SK-N-SH (cell line): ENCODE data around the gene RASSF4. TPM values are rescaled to one million over a fixed set of nuclear protein-coding genes. Genes with fewer than 3 reads are reported as not detected.

Experiments
- CTCF ChIA-PET: fragments of 300-600, 350-600 bp; formaldehyde crosslinking; extraction: SDS; loops from one replicate; lab custom pipeline; 2021; lab: Yijun Ruan, JAX
- POLR2A ChIA-PET: fragments of 350-600 bp; sonication (Branson Sonifier 250); formaldehyde crosslinking; extraction: SDS; loops from one replicate; lab custom pipeline; 2020; ENCODE audit warnings: antibody characterized with exemption, inconsistent platforms; lab: Yijun Ruan, JAX
- DNase-seq: peaks from one replicate; pipeline ENCODE4 v3.0.0; 2012
- H2AFZ ChIP-seq: fragments of 200-600 bp; sonication (generic); 2 replicates; pipeline ENCODE4 v1.8.1; 2016; ENCODE audit warnings: antibody characterized with exemption, mild to moderate bottlenecking, low read depth
- H3F3A ChIP-seq: fragments of 200-600 bp; sonication (generic); replicated peaks from 2 replicates; pipeline ENCODE3; 2016; ENCODE audit warnings: antibody characterized with exemption, mild to moderate bottlenecking; ENCODE audit not compliant: insufficient read depth
- H3K27ac ChIP-seq, 2 experiments: fragments of 200-500 bp in 1 of 2; fragments of 200-600 bp in 1 of 2; sonication (Bioruptor generic) in 1 of 2; sonication (generic), shearing (Covaris generic) in 1 of 2; 2 replicates each; pipeline versions ENCODE4 v1.5.1 to v1.6.1; 2014 to 2016; ENCODE audit warnings: low read depth in 2 of 2, inconsistent platforms in 1 of 2, low read length in 1 of 2, mild to moderate bottlenecking in 1 of 2, mixed read lengths in 1 of 2
- H3K27me3 ChIP-seq: fragments of 200-600 bp; sonication (generic), shearing (Covaris generic); 2 replicates; pipeline ENCODE4 v1.6.1; 2016; ENCODE audit warnings: mixed run types; ENCODE audit not compliant: insufficient read depth
- H3K36me3 ChIP-seq, 2 experiments: fragments of 200-500 bp in 1 of 2; fragments of 200-600 bp in 1 of 2; sonication (Bioruptor generic) in 1 of 2; sonication (generic) in 1 of 2; replicated peaks in 1 of 2; 2 replicates each; pipeline versions ENCODE3 to v1.5.1; 2014 to 2016; ENCODE audit warnings: low read length in 1 of 2, mild to moderate bottlenecking in 1 of 2; ENCODE audit not compliant: insufficient read depth in 2 of 2, control insufficient read depth in 1 of 2
- H3K4me1 ChIP-seq, 2 experiments: fragments of 200-500 bp in 1 of 2; fragments of 200-600 bp in 1 of 2; sonication (Bioruptor generic) in 1 of 2; sonication (generic), shearing (Covaris generic) in 1 of 2; 2 replicates each; pipeline versions ENCODE4 v1.5.1 to v1.6.1; 2014 to 2016; ENCODE audit warnings: low read depth in 1 of 2, low read length in 1 of 2, mixed run types in 1 of 2; ENCODE audit not compliant: insufficient read depth in 2 of 2, control insufficient read depth in 1 of 2
- H3K4me2 ChIP-seq: fragments of 200-600 bp; sonication (generic), shearing (Covaris generic); 2 replicates; pipeline ENCODE4 v1.6.1; 2017; ENCODE audit warnings: mixed run types
- H3K4me3 ChIP-seq, 2 experiments: fragments of 200-500 bp in 1 of 2; fragments of 200-600 bp in 1 of 2; sonication (Bioruptor generic) in 1 of 2; sonication (generic), shearing (Covaris generic) in 1 of 2; 2 replicates each; pipeline versions ENCODE4 v1.5.1 to v1.8.1; 2014 to 2016; ENCODE audit warnings: low read depth in 2 of 2, inconsistent platforms in 1 of 2, low read length in 1 of 2, mild to moderate bottlenecking in 1 of 2, mixed read lengths in 1 of 2, moderate library complexity in 1 of 2
- H3K79me2 ChIP-seq: fragments of 200-600 bp; sonication (generic); 2 replicates; pipeline ENCODE4 v1.8.1; 2017; ENCODE audit warnings: mild to moderate bottlenecking; ENCODE audit not compliant: insufficient read depth
- H3K9ac ChIP-seq: fragments of 200-600 bp; sonication (generic); 2 replicates; pipeline ENCODE4 v1.6.1; 2017; ENCODE audit warnings: mixed run types
- H3K9me2 ChIP-seq: fragments of 200-600 bp; sonication (generic); 2 replicates; pipeline ENCODE4 v1.6.1; 2017; ENCODE audit warnings: mixed run types
- H3K9me3 ChIP-seq: fragments of 200-600 bp; sonication (generic); 2 replicates; pipeline ENCODE4 v1.6.1; 2017; ENCODE audit warnings: mixed run types, mild to moderate bottlenecking, moderate library complexity
- H4K20me1 ChIP-seq: fragments of 200-600 bp; sonication (generic); 2 replicates; pipeline ENCODE4 v1.6.1; 2017; ENCODE audit warnings: mild to moderate bottlenecking, mixed run types; ENCODE audit not compliant: insufficient read depth
- CHD2 ChIP-seq: fragments of 150-350 bp; IDR thresholded peaks from 2 replicates; pipeline ENCODE4 v1.6.1; 2018; ENCODE audit warnings: low read length; ENCODE audit not compliant: partially characterized antibody
- CTCF ChIP-seq: fragments of 200-600 bp; sonication (generic); IDR thresholded peaks from 2 replicates; pipeline ENCODE4 v1.6.1; 2017; ENCODE audit warnings: antibody characterized with exemption, mild to moderate bottlenecking, moderate library complexity
- EP300 ChIP-seq, 2 experiments: IDR thresholded peaks; 2 replicates each; pipeline versions ENCODE4 v1.4.0 to v1.6.1; 2012; ENCODE audit warnings: borderline replicate concordance in 1 of 2, low read depth in 1 of 2, low read length in 1 of 2
- EZH2phosphoT487 ChIP-seq: fragments of 200-600 bp; sonication (generic); IDR thresholded peaks from 2 replicates; pipeline ENCODE4 v1.6.1; 2017; ENCODE audit warnings: low read depth, mixed run types, mild to moderate bottlenecking, antibody characterized with exemption, moderate library complexity, borderline replicate concordance
- FOSL2 ChIP-seq: IDR thresholded peaks from 2 replicates; pipeline ENCODE4 v1.4.0; 2012; ENCODE audit warnings: low read depth, mild to moderate bottlenecking, moderate library complexity, borderline replicate concordance
- FOXJ3 ChIP-seq: sonication (generic); formaldehyde crosslinking; IDR thresholded peaks from 2 replicates; pipeline ENCODE4 v1.5.1; 2020; ENCODE audit warnings: mild to moderate bottlenecking, missing genetic modification reagents
- JUND ChIP-seq: IDR thresholded peaks from 2 replicates; pipeline ENCODE4 v1.4.0; 2012
- MEF2A ChIP-seq: IDR thresholded peaks from 2 replicates; pipeline ENCODE4 v1.4.0; 2012; ENCODE audit warnings: low read depth, borderline replicate concordance
- NFIC ChIP-seq: IDR thresholded peaks from 2 replicates; pipeline ENCODE4 v1.4.0; 2012; ENCODE audit warnings: borderline replicate concordance
- PBX3 ChIP-seq: IDR thresholded peaks from 2 replicates; pipeline ENCODE4; 2012
- POLR2AphosphoS5 ChIP-seq: IDR thresholded peaks from 2 replicates; pipeline ENCODE4 v1.6.1; 2012; ENCODE audit warnings: low read depth, low read length
- RAD21 ChIP-seq: IDR thresholded peaks from 2 replicates; pipeline ENCODE4 v1.6.1; 2012; ENCODE audit warnings: mild to moderate bottlenecking, low read length
- RFX5 ChIP-seq: IDR thresholded peaks from 2 replicates; pipeline ENCODE4 v1.6.1; 2012; ENCODE audit warnings: mild to moderate bottlenecking, improper control_type of control experiment, low read length
- SIN3A ChIP-seq: IDR thresholded peaks from 2 replicates; pipeline ENCODE4 v1.6.1; 2012; ENCODE audit warnings: low read depth, mild to moderate bottlenecking, low read length, moderate library complexity, borderline replicate concordance
- SMC3 ChIP-seq: IDR thresholded peaks from 2 replicates; pipeline ENCODE4 v1.6.1; 2012; ENCODE audit warnings: low read depth, low read length, improper control_type of control experiment
- TCF12 ChIP-seq: IDR thresholded peaks from 2 replicates; pipeline ENCODE4 v1.4.0; 2012
- USF1 ChIP-seq: IDR thresholded peaks from 2 replicates; pipeline ENCODE4 v1.4.0; 2012; ENCODE audit warnings: low read depth, borderline replicate concordance
- WGBS: methylation state at CpG from one replicate; pipeline ENCODE4 v1.1.6; 2017; ENCODE audit warnings: low lambda C conversion rate; 5-methylcytosine and 5-hydroxymethylcytosine counted together
- polyA plus RNA-seq, 3 experiments: library from polyadenylated mRNA; depleted of rRNA; stranded (reverse); fragments of >200 nt; gene quantifications; 2 replicates each; pipeline ENCODE4 v1.2.3, GENCODE V29; 2012
- TF ChIP-seq, protein P1 (sequence below): IDR thresholded peaks from 2 replicates; pipeline ENCODE4 v1.6.1; 2012; ENCODE audit warnings: mild to moderate bottlenecking, low read depth, low read length, moderate library complexity
- TF ChIP-seq, protein P2 (sequence below): fragments of 150-350 bp; IDR thresholded peaks from 2 replicates; pipeline ENCODE4 v1.6.1; 2016; ENCODE audit warnings: mild to moderate bottlenecking, low read depth, low read length

The RASSF4 gene
- polyA plus RNA-seq, 1 of the 3 experiments (the other 2 are of a cell fraction) = 11.0 TPM

GRCh38 chr10:44979281-44980191 is 19.9 kb downstream of the RASSF4 start:
- CTCF ChIA-PET = interaction anchor here (1.0 to 10.6 kb wide), 4 partner anchors 12 to 47 kb away, joined by 3 to 121 read pairs (median 4); no protein-coding TSS in a partner anchor
- peak overlapping the region; percentile 4; the same call in 1 of the 2 replicates for H2AFZ ChIP-seq
- peaks cover 20% of the 10 kb centered on the region for H3F3A ChIP-seq
- H3K27ac ChIP-seq = peak overlapping the region; percentile 62 to 95
- H3K4me1 ChIP-seq = peaks cover 35 to 62% of the 10 kb centered on the region in 2 experiments; a peak in 3 of 4 replicates
- H3K36me3 ChIP-seq = no peaks in the 10 kb centered on the region
- DNase-seq = no peak
- 93% methylated on average over 9 of the region's 13 CpGs for WGBS
- no peak overlapping the region; the same call in 1 of the 2 replicates for H3K9ac ChIP-seq
- POLR2A ChIA-PET = interaction anchor here (0.6 kb wide), 1 partner anchor 1521 kb away, joined by 3 read pairs; no protein-coding TSS in a partner anchor
- H4K20me1 ChIP-seq = no peaks in the 10 kb centered on the region
- H3K4me3 ChIP-seq = no peak overlapping the region
- no peaks in the 10 kb centered on the region for H3K9me2 ChIP-seq
- TF ChIP-seq CTCF = no peak
- TF ChIP-seq POLR2AphosphoS5 = no peak
- no peak for TF ChIP-seq FOSL2
- no peak for TF ChIP-seq RAD21
- no peak for TF ChIP-seq EP300 (IDR thresholded peaks at IDR 0.05; ENCODE audit: borderline replicate concordance in 1 of 2, low read depth in 1 of 2, low read length in 1 of 2)
- no peak for TF ChIP-seq CHD2
- no peak for TF ChIP-seq RFX5
- no peak for TF ChIP-seq NFIC
- no peak for TF ChIP-seq SIN3A
- TF ChIP-seq JUND = no peak
- TF ChIP-seq FOXJ3 (CRISPR knock-in tag) = no peak
- TF ChIP-seq, protein P1, sequence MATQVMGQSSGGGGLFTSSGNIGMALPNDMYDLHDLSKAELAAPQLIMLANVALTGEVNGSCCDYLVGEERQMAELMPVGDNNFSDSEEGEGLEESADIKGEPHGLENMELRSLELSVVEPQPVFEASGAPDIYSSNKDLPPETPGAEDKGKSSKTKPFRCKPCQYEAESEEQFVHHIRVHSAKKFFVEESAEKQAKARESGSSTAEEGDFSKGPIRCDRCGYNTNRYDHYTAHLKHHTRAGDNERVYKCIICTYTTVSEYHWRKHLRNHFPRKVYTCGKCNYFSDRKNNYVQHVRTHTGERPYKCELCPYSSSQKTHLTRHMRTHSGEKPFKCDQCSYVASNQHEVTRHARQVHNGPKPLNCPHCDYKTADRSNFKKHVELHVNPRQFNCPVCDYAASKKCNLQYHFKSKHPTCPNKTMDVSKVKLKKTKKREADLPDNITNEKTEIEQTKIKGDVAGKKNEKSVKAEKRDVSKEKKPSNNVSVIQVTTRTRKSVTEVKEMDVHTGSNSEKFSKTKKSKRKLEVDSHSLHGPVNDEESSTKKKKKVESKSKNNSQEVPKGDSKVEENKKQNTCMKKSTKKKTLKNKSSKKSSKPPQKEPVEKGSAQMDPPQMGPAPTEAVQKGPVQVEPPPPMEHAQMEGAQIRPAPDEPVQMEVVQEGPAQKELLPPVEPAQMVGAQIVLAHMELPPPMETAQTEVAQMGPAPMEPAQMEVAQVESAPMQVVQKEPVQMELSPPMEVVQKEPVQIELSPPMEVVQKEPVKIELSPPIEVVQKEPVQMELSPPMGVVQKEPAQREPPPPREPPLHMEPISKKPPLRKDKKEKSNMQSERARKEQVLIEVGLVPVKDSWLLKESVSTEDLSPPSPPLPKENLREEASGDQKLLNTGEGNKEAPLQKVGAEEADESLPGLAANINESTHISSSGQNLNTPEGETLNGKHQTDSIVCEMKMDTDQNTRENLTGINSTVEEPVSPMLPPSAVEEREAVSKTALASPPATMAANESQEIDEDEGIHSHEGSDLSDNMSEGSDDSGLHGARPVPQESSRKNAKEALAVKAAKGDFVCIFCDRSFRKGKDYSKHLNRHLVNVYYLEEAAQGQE = no peak
- TF ChIP-seq USF1 = no peak
- TF ChIP-seq PBX3 = no peak
- no peak for TF ChIP-seq TCF12
- TF ChIP-seq, protein P2, sequence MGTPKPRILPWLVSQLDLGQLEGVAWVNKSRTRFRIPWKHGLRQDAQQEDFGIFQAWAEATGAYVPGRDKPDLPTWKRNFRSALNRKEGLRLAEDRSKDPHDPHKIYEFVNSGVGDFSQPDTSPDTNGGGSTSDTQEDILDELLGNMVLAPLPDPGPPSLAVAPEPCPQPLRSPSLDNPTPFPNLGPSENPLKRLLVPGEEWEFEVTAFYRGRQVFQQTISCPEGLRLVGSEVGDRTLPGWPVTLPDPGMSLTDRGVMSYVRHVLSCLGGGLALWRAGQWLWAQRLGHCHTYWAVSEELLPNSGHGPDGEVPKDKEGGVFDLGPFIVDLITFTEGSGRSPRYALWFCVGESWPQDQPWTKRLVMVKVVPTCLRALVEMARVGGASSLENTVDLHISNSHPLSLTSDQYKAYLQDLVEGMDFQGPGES = no peak
- TF ChIP-seq MEF2A = no peak
- no peak for TF ChIP-seq EZH2phosphoT487
- TF ChIP-seq SMC3 = no peak
- H3K27me3 ChIP-seq = no peaks in the 10 kb centered on the region
- H3K4me2 ChIP-seq = peak overlapping the region; percentile 85
- no peaks in the 10 kb centered on the region for H3K9me3 ChIP-seq
- H3K79me2 ChIP-seq = peaks cover 8% of the 10 kb centered on the region
